ENCODE measurements around the gene KCNQ1. TPM values are rescaled to one million over a fixed set of nuclear protein-coding genes. Genes with fewer than 3 reads are reported as not detected.

Gene KCNQ1
- total RNA-seq, 1 experiment from 2014 or later, result 2.5 TPM

DNA sequence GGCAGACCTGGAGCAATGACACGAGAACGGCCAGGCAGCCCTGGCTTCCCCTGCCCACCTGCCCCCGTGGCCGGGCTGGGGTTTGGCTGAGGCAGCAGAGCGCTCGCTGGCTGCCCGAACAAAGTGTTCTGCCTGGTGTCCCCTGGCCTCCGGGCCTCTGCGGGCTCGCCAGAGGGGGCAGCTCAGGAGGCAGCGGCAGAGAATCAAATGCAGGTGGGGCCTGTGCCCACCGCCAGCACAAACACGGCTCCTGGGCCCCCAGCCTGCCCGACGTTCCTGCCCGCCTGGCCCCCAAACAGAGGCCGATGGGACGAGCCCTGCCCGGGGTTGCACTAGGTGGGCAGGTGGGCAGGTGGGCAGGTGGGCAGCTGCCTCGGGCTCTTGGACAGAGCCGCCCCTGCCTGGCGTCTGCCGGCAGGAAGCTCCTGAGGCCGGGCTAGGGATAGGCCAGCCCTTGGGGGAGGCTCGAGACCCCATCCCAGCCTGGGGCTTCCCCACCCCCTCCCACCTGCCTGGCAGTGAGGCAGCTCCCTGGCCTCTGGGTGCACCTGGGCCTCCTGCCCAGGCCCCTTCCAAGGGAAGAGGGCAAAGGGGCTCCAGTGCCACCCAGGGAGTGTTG lies 394.0 kb downstream of the KCNQ1 start:
- H3K27me3 Mint-ChIP-seq (ENCODE audit: low read depth), result peaks cover 54% of the 10 kb centered on the region
- POLR2A ChIA-PET, result no interaction called here
- CTCF ChIA-PET, result no interaction called here
- no peak for TF ChIP-seq ZNF138 (CRISPR knock-in tag; conservative IDR thresholded peaks at IDR 0.05)
- TF ChIP-seq, protein P1, sequence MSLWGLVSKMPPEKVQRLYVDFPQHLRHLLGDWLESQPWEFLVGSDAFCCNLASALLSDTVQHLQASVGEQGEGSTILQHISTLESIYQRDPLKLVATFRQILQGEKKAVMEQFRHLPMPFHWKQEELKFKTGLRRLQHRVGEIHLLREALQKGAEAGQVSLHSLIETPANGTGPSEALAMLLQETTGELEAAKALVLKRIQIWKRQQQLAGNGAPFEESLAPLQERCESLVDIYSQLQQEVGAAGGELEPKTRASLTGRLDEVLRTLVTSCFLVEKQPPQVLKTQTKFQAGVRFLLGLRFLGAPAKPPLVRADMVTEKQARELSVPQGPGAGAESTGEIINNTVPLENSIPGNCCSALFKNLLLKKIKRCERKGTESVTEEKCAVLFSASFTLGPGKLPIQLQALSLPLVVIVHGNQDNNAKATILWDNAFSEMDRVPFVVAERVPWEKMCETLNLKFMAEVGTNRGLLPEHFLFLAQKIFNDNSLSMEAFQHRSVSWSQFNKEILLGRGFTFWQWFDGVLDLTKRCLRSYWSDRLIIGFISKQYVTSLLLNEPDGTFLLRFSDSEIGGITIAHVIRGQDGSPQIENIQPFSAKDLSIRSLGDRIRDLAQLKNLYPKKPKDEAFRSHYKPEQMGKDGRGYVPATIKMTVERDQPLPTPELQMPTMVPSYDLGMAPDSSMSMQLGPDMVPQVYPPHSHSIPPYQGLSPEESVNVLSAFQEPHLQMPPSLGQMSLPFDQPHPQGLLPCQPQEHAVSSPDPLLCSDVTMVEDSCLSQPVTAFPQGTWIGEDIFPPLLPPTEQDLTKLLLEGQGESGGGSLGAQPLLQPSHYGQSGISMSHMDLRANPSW (CRISPR knock-in tag; conservative IDR thresholded peaks at IDR 0.05; ENCODE audit: low read depth), result no peak
- TF ChIP-seq, protein P2, sequence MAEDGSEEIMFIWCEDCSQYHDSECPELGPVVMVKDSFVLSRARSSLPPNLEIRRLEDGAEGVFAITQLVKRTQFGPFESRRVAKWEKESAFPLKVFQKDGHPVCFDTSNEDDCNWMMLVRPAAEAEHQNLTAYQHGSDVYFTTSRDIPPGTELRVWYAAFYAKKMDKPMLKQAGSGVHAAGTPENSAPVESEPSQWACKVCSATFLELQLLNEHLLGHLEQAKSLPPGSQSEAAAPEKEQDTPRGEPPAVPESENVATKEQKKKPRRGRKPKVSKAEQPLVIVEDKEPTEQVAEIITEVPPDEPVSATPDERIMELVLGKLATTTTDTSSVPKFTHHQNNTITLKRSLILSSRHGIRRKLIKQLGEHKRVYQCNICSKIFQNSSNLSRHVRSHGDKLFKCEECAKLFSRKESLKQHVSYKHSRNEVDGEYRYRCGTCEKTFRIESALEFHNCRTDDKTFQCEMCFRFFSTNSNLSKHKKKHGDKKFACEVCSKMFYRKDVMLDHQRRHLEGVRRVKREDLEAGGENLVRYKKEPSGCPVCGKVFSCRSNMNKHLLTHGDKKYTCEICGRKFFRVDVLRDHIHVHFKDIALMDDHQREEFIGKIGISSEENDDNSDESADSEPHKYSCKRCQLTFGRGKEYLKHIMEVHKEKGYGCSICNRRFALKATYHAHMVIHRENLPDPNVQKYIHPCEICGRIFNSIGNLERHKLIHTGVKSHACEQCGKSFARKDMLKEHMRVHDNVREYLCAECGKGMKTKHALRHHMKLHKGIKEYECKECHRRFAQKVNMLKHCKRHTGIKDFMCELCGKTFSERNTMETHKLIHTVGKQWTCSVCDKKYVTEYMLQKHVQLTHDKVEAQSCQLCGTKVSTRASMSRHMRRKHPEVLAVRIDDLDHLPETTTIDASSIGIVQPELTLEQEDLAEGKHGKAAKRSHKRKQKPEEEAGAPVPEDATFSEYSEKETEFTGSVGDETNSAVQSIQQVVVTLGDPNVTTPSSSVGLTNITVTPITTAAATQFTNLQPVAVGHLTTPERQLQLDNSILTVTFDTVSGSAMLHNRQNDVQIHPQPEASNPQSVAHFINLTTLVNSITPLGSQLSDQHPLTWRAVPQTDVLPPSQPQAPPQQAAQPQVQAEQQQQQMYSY (CRISPR knock-in tag; IDR thresholded peaks at IDR 0.05), result no peak
- TF ChIP-seq, protein P3, sequence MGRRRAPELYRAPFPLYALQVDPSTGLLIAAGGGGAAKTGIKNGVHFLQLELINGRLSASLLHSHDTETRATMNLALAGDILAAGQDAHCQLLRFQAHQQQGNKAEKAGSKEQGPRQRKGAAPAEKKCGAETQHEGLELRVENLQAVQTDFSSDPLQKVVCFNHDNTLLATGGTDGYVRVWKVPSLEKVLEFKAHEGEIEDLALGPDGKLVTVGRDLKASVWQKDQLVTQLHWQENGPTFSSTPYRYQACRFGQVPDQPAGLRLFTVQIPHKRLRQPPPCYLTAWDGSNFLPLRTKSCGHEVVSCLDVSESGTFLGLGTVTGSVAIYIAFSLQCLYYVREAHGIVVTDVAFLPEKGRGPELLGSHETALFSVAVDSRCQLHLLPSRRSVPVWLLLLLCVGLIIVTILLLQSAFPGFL (CRISPR knock-in tag; IDR thresholded peaks at IDR 0.05; ENCODE audit: borderline replicate concordance), result no peak
- TF ChIP-seq FOXK1 (CRISPR knock-in tag; IDR thresholded peaks at IDR 0.05), result no peak
- TF ChIP-seq, protein P4, sequence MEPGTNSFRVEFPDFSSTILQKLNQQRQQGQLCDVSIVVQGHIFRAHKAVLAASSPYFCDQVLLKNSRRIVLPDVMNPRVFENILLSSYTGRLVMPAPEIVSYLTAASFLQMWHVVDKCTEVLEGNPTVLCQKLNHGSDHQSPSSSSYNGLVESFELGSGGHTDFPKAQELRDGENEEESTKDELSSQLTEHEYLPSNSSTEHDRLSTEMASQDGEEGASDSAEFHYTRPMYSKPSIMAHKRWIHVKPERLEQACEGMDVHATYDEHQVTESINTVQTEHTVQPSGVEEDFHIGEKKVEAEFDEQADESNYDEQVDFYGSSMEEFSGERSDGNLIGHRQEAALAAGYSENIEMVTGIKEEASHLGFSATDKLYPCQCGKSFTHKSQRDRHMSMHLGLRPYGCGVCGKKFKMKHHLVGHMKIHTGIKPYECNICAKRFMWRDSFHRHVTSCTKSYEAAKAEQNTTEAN (CRISPR knock-in tag; IDR thresholded peaks at IDR 0.05), result no peak
- TF ChIP-seq, protein P5, sequence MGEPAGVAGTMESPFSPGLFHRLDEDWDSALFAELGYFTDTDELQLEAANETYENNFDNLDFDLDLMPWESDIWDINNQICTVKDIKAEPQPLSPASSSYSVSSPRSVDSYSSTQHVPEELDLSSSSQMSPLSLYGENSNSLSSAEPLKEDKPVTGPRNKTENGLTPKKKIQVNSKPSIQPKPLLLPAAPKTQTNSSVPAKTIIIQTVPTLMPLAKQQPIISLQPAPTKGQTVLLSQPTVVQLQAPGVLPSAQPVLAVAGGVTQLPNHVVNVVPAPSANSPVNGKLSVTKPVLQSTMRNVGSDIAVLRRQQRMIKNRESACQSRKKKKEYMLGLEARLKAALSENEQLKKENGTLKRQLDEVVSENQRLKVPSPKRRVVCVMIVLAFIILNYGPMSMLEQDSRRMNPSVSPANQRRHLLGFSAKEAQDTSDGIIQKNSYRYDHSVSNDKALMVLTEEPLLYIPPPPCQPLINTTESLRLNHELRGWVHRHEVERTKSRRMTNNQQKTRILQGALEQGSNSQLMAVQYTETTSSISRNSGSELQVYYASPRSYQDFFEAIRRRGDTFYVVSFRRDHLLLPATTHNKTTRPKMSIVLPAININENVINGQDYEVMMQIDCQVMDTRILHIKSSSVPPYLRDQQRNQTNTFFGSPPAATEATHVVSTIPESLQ (CRISPR knock-in tag; IDR thresholded peaks at IDR 0.05), result no peak
- H3K9me3 Mint-ChIP-seq, result no peaks in the 10 kb centered on the region
- no peak overlapping the region for H3K27ac Mint-ChIP-seq
- no peaks in the 10 kb centered on the region for H3K36me3 Mint-ChIP-seq
- H3K4me3 Mint-ChIP-seq, result no peak overlapping the region
- DNase-seq (ENCODE audit: low spot score) (no peak), ATAC-seq (no peak)
- H3K4me1 Mint-ChIP-seq, result peaks cover 19% of the 10 kb centered on the region

DNA sequence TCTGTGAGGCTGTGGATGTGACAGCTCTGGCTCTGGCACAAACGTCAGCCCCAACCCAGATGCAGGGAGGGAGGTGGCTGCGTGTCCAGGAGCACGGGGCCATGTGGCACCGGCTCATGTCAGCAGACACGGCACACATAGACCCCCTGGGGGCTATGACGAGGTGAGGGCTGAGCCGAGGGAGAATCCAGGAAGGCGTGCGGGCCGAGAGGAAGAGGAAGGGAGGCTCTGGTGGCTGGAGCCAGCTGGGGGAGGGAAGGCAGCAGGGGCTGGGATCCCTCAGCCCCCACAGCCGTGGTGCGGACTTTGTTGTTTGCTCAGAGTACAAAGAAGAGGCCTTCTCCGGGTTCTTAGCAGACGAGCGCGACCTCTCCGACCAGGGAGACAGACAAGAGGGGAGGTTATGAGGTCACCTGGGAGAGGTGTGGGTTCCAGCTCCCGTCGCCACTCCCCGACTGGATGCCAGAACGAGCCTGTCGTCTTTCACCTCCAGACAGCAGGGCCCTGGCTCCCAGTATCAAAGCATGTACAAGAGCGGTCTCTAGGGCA lies 394.7 kb downstream of the KCNQ1 start:
- CTCF ChIA-PET, result no interaction called here
- TF ChIP-seq OVOL2 (CRISPR knock-in tag; IDR thresholded peaks at IDR 0.05; ENCODE audit: borderline replicate concordance), result no peak
- TF ChIP-seq, protein P6, sequence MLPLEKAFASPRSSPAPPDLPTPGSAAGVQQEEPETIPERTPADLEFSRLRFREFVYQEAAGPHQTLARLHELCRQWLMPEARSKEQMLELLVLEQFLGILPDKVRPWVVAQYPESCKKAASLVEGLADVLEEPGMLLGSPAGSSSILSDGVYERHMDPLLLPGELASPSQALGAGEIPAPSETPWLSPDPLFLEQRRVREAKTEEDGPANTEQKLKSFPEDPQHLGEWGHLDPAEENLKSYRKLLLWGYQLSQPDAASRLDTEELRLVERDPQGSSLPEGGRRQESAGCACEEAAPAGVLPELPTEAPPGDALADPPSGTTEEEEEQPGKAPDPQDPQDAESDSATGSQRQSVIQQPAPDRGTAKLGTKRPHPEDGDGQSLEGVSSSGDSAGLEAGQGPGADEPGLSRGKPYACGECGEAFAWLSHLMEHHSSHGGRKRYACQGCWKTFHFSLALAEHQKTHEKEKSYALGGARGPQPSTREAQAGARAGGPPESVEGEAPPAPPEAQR (CRISPR knock-in tag; IDR thresholded peaks at IDR 0.05), result no peak
- TF ChIP-seq, protein P7, sequence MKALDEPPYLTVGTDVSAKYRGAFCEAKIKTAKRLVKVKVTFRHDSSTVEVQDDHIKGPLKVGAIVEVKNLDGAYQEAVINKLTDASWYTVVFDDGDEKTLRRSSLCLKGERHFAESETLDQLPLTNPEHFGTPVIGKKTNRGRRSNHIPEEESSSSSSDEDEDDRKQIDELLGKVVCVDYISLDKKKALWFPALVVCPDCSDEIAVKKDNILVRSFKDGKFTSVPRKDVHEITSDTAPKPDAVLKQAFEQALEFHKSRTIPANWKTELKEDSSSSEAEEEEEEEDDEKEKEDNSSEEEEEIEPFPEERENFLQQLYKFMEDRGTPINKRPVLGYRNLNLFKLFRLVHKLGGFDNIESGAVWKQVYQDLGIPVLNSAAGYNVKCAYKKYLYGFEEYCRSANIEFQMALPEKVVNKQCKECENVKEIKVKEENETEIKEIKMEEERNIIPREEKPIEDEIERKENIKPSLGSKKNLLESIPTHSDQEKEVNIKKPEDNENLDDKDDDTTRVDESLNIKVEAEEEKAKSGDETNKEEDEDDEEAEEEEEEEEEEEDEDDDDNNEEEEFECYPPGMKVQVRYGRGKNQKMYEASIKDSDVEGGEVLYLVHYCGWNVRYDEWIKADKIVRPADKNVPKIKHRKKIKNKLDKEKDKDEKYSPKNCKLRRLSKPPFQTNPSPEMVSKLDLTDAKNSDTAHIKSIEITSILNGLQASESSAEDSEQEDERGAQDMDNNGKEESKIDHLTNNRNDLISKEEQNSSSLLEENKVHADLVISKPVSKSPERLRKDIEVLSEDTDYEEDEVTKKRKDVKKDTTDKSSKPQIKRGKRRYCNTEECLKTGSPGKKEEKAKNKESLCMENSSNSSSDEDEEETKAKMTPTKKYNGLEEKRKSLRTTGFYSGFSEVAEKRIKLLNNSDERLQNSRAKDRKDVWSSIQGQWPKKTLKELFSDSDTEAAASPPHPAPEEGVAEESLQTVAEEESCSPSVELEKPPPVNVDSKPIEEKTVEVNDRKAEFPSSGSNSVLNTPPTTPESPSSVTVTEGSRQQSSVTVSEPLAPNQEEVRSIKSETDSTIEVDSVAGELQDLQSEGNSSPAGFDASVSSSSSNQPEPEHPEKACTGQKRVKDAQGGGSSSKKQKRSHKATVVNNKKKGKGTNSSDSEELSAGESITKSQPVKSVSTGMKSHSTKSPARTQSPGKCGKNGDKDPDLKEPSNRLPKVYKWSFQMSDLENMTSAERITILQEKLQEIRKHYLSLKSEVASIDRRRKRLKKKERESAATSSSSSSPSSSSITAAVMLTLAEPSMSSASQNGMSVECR (CRISPR knock-in tag; IDR thresholded peaks at IDR 0.05; ENCODE audit: borderline replicate concordance), result no peak
- TF ChIP-seq ZBTB21 (CRISPR knock-in tag; IDR thresholded peaks at IDR 0.05; ENCODE audit: borderline replicate concordance), result no peak
- TF ChIP-seq, protein P8, sequence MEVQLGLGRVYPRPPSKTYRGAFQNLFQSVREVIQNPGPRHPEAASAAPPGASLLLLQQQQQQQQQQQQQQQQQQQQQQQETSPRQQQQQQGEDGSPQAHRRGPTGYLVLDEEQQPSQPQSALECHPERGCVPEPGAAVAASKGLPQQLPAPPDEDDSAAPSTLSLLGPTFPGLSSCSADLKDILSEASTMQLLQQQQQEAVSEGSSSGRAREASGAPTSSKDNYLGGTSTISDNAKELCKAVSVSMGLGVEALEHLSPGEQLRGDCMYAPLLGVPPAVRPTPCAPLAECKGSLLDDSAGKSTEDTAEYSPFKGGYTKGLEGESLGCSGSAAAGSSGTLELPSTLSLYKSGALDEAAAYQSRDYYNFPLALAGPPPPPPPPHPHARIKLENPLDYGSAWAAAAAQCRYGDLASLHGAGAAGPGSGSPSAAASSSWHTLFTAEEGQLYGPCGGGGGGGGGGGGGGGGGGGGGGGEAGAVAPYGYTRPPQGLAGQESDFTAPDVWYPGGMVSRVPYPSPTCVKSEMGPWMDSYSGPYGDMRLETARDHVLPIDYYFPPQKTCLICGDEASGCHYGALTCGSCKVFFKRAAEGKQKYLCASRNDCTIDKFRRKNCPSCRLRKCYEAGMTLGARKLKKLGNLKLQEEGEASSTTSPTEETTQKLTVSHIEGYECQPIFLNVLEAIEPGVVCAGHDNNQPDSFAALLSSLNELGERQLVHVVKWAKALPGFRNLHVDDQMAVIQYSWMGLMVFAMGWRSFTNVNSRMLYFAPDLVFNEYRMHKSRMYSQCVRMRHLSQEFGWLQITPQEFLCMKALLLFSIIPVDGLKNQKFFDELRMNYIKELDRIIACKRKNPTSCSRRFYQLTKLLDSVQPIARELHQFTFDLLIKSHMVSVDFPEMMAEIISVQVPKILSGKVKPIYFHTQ (CRISPR knock-in tag; IDR thresholded peaks at IDR 0.05), result no peak

More for the DNA sequence above, 394.7 kb downstream of the KCNQ1 start:
- DNase-seq (ENCODE audit: low spot score) (no peak), ATAC-seq (no peak)
- Mint-ChIP-seq H3K4me3 (no peak overlapping the region), H3K36me3 (no peaks in the 10 kb centered on the region), H3K27ac (no peak overlapping the region), H3K9me3 (no peaks in the 10 kb centered on the region), H3K4me1 (peaks cover 19% of the 10 kb centered on the region), H3K27me3 (ENCODE audit: low read depth) (peaks cover 51% of the 10 kb centered on the region)
- POLR2A ChIA-PET, result no interaction called here

Measured in WTC11 (cell line).